ENCODE results near the gene DUSP22. TPM values are rescaled to one million over a fixed set of nuclear protein-coding genes. Genes with fewer than 3 reads are reported as not detected.

The DUSP22 gene
- polyA plus RNA-seq, 1 of the 3 experiments (the other 2 are of a cell fraction), result 6.8 TPM

DNA sequence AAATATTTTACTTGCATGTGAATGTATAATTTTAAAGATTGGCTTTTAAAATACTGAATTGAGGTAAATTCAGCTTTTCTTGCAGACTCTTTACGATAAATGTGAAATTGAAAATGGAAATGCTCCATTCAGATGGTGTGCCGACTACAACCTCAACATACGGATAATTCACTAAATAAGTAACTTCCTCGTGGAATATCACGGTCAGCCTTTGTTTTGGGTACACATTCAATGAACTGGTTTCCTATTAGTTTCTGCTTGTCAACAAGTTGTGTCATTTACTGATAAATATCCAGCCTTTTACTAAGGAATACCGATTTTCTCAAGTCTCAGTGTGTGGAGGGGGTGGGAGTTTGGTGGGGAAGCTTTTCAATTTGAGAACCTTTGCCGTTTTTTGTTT, 96.9 kb downstream of the DUSP22 start:
- POLR2A ChIA-PET, result no interaction called here
- TF ChIP-seq RFX5 (IDR thresholded peaks at IDR 0.05; ENCODE audit: low read length) (no peak), ELF1 (IDR thresholded peaks at IDR 0.05) (no peak), TEAD4 (IDR thresholded peaks at IDR 0.05; ENCODE audit: borderline replicate concordance, insufficient read depth) (no peak), RXRA (IDR thresholded peaks at IDR 0.05; ENCODE audit: borderline replicate concordance, low read depth) (no peak)

DNA sequence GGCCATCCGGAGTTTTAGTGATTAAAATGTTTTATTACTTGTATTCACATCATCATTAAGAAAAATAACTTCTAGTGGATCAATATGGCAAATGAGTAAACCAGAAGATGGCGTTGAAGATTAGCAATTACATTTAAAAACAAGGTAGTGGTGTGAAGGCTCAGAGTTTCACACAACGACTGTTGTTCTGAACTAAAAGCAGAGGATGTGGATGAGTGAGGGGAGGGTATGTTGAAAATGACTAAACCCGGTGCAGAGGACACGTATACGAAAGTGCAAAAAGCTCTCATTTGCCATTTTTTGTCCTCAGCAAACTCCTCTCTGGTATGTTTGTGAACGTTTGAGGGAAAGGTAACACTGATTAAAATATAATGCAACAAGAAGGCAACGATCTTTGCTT, 97.3 kb downstream of the DUSP22 start:
- Histone ChIP-seq H3F3A (replicated peaks; ENCODE audit: insufficient read depth) (no peaks in the 10 kb centered on the region), H3K27me3 (ENCODE audit: insufficient read depth) (peaks cover 93% of the 10 kb centered on the region), H3K9ac (no peak overlapping the region), H3K4me1 (ENCODE audit: control insufficient read depth in 1 of 2, insufficient read depth in 2 of 2, low read depth in 1 of 2, low read length in 1 of 2) (no peaks in the 10 kb centered on the region), H3K79me2 (ENCODE audit: insufficient read depth) (no peaks in the 10 kb centered on the region), H4K20me1 (ENCODE audit: insufficient read depth) (no peaks in the 10 kb centered on the region), H3K4me3 (ENCODE audit: low read depth in 2 of 2, low read length in 1 of 2) (no peak overlapping the region), H2AFZ (ENCODE audit: low read depth) (no peak overlapping the region), H3K27ac (ENCODE audit: low read depth in 2 of 2, low read length in 1 of 2) (no peak overlapping the region), H3K36me3 (replicated peaks in 1 of 2; ENCODE audit: control insufficient read depth in 1 of 2, insufficient read depth in 2 of 2, low read length in 1 of 2) (no peaks in the 10 kb centered on the region), H3K9me3 (no peaks in the 10 kb centered on the region), H3K9me2 (no peaks in the 10 kb centered on the region), H3K4me2 (no peak overlapping the region)
- TF ChIP-seq RCOR1 (IDR thresholded peaks at IDR 0.05; ENCODE audit: low read length) (no peak), EP300 (IDR thresholded peaks at IDR 0.05; ENCODE audit: borderline replicate concordance in 1 of 2, low read depth in 1 of 2, low read length in 1 of 2) (no peak), TEAD4 (IDR thresholded peaks at IDR 0.05; ENCODE audit: borderline replicate concordance, insufficient read depth) (no peak), JUND (IDR thresholded peaks at IDR 0.05) (no peak), SMC3 (IDR thresholded peaks at IDR 0.05; ENCODE audit: low read depth, low read length) (no peak), SIN3A (IDR thresholded peaks at IDR 0.05; ENCODE audit: borderline replicate concordance, low read depth, low read length) (no peak), MXI1 (IDR thresholded peaks at IDR 0.05; ENCODE audit: low read depth, low read length) (no peak), RAD21 (IDR thresholded peaks at IDR 0.05; ENCODE audit: low read length) (no peak)
- TF ChIP-seq, protein P1, sequence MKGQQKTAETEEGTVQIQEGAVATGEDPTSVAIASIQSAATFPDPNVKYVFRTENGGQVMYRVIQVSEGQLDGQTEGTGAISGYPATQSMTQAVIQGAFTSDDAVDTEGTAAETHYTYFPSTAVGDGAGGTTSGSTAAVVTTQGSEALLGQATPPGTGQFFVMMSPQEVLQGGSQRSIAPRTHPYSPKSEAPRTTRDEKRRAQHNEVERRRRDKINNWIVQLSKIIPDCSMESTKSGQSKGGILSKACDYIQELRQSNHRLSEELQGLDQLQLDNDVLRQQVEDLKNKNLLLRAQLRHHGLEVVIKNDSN (IDR thresholded peaks at IDR 0.05; ENCODE audit: borderline replicate concordance, low read depth), result no peak
- 5% methylated on average over 8 of the region's 8 CpGs for WGBS (ENCODE audit: low lambda C conversion rate)
- ChIA-PET CTCF (interaction anchor here (0.9 kb wide), 1 partner anchor 332 kb away, joined by 3 read pairs; no protein-coding TSS in a partner anchor), POLR2A (no interaction called here)
- DNase-seq, result no peak

More for the DNA sequence above, 96.9 kb downstream of the DUSP22 start:
- H3K27ac ChIP-seq (ENCODE audit: low read depth in 2 of 2, low read length in 1 of 2), result no peak overlapping the region
- no peaks in the 10 kb centered on the region for H3K9me3 ChIP-seq
- no peaks in the 10 kb centered on the region for H3K36me3 ChIP-seq (replicated peaks in 1 of 2; ENCODE audit: control insufficient read depth in 1 of 2, insufficient read depth in 2 of 2, low read length in 1 of 2)
- no peak overlapping the region for H2AFZ ChIP-seq (ENCODE audit: low read depth)
- no peaks in the 10 kb centered on the region for H3K9me2 ChIP-seq
- CTCF ChIA-PET, result interaction anchor here (0.9 kb wide), 1 partner anchor 333 kb away, joined by 3 read pairs; no protein-coding TSS in a partner anchor
- no peak overlapping the region for H3K4me3 ChIP-seq (ENCODE audit: low read depth in 2 of 2, low read length in 1 of 2)
- no peaks in the 10 kb centered on the region for H3K4me1 ChIP-seq (ENCODE audit: control insufficient read depth in 1 of 2, insufficient read depth in 2 of 2, low read depth in 1 of 2, low read length in 1 of 2)
- peaks cover 93% of the 10 kb centered on the region for H3K27me3 ChIP-seq (ENCODE audit: insufficient read depth)
- no peak for DNase-seq
- H3K9ac ChIP-seq, result no peak overlapping the region
- no peaks in the 10 kb centered on the region for H4K20me1 ChIP-seq (ENCODE audit: insufficient read depth)
- WGBS (ENCODE audit: low lambda C conversion rate), result 20% methylated on average over 7 of the region's 7 CpGs
- no peaks in the 10 kb centered on the region for H3F3A ChIP-seq (replicated peaks; ENCODE audit: insufficient read depth)
- no peaks in the 10 kb centered on the region for H3K79me2 ChIP-seq (ENCODE audit: insufficient read depth)
- no peak overlapping the region for H3K4me2 ChIP-seq
